Measurements from ENCODE around the gene RPTOR.
A peak's percentile ranks its signal among the peaks of the same experiment; 100 is the strongest.

The RPTOR gene

DNA sequence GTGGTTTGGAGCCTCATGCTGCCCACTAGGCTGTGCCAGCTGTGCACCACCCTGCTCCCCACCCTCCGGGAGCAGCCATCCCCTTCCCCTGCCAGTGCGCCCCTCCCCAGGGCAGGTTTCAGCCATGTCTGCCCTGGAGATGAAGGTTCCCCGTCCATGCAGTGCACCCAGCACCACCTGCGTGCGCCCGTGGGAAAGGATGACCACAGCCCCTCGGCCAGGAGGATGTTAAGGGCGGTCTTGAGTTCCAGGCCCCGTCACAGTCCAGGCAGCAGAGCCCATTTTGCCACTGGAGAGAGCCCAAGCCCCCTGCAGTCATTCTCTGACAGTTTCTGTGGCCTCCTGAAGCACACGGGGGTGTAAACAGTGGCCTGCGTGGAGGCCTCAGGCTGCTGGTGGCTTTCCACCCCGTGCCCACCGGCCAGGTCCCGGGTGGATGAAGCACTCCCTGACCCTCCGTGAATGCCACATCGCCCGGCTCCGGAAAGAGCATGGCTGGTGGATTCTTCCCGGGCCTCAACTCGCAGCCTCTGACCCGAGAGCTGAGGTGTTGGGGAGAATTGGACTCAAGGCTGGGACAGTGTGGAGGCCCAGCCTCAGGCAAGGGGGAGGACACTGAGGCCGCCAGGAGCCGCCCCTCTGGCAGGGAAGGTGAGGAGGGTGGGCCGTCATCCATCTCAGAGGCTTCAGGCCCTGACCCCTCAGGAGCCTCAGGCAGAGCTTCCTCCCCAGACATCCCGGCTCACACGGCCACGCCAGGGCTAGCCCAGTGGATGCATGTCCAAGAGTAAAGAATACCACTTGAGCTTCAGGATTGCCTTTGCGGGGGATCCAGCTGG, 377.3 kb downstream of the RPTOR start:
- DNase-seq: no peak

DNA sequence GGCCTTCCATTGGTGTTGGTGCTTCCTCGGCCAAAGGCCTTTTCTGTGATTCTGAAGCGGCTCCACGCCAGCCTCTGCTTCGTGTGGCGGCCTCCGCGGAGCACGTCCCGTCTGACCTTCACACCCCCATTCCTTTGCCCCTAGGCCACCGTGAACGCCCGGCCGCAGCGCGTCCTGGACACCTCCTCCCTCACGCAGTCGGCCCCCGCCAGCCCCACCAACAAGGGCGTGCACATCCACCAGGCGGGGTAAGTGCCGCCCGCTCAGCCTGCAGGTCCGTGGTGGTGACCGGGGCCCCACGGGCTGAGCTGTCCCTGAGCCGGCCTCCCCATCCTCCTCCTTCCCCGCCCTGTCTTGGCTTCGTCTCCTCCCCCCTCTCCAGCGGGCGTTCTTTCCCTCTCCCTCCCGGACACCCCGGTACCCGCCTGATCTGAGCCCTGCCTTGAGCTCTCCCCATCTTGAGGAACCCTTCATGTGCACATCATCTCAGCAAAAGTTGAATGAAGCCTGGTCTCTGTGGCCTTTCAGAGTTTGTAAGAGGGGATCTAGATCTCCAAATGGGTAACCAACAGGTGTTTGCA, 378.0 kb downstream of the RPTOR start:
- no peak for DNase-seq

DNA sequence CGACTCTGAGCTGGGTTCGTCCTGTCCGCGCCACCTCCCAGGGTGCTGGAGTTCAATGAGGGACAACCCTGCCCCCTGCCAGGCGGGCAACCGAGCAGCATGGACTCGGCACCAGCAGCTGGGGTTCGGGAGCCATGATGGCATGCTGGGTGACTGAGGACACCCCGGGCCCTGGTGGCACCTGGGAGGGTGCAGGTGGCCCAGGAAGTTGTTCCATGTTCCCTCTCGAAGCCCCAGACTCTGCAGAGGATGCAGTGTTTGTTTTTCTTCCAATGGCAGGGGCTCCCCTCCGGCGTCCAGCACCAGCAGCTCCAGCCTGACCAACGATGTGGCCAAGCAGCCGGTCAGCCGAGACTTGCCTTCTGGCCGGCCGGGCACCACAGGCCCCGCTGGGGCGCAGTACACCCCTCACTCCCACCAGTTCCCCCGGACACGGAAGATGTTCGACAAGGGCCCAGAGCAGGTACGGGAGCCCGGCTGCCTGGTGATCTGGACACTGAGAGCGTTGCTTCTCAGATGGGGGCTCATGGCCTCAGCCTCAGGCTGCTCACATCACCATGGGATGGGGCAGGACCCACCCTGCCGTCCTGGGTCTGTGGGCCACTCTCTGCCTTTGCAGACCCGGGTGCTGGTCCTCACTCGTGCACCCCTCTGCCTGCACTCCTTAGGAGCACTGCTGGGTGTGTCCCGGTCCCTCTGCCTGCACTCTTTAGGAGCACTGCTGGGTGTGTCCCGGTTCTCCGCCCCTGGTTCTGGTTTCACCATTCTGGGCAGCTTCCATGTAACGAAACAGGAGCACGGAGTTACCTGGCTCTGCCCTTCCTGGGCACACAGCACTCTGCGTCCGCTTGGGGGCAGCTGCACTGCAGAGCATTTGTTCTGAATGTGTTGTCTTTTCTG, 378.8 kb downstream of the RPTOR start:
- no peak for DNase-seq

DNA sequence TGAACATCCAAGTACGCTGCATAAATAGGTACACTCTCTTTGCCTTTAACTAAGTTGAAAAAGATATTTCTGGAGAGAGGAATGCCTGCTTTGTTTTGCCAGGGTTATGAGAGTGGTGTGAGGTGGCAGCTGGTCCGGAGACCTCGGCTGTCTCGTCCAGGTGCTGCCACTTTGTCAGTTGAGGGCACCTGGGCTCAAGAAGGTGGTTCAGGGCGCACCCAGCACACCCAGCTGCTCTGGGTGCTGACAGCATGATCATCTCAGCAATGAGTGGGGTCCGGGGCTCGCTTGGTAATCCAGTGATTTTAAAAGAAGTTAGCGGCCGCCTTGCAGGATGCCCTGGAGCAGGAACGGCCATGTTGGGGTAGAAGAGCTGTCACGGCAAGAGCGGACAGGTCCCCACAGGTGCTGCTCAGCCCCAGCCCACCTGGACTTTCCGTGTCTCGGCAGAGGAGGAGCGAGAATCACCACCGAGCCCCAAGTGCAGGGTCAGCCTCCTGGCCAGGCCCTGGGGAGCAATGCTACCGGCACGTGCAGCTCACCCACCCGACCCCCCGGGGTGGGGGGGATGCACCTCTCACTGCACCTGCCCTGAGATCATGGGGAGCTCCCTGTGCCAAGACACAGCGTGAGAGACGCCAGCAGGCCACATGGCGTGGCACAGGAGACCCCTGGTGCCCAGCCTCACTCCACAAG, 379.6 kb downstream of the RPTOR start:
- DNase-seq: no peak

DNA sequence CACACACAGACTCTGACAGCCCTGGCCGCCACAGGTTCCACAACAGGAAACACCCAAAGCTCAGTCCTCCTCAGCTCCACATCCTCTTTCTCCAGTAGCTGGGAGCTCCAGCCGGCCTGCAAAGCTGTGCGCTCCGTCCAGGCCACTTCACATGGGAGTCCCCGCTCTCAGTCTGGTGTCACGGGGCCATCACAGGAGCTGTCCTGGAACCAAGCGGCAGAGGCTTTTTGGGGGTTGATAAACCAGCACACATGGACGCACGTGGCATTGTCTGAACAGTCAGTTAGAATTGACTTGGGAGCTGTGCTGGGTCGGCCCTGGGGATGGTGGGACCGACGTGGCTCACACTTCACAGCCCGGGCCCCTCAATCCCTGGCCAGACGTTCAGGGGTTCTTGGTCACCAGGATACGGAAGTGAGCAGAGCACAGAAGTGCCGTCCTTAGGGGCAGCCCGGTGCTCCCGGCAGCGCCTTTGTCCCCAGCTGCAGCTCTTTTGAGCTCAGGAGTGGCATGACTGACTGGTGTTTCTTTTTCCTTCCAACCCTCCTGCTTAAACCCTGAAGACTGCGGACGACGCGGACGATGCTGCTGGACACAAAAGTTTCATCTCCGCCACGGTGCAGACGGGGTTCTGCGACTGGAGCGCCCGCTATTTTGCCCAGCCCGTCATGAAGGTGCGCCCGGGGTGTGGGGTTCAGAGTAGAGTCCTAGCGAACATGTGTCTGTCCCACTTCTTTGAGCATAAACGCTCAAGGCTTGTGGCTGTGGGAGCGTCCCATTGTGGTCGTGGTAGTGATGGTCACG, 380.4 kb downstream of the RPTOR start:
- no peak for DNase-seq

DNA sequence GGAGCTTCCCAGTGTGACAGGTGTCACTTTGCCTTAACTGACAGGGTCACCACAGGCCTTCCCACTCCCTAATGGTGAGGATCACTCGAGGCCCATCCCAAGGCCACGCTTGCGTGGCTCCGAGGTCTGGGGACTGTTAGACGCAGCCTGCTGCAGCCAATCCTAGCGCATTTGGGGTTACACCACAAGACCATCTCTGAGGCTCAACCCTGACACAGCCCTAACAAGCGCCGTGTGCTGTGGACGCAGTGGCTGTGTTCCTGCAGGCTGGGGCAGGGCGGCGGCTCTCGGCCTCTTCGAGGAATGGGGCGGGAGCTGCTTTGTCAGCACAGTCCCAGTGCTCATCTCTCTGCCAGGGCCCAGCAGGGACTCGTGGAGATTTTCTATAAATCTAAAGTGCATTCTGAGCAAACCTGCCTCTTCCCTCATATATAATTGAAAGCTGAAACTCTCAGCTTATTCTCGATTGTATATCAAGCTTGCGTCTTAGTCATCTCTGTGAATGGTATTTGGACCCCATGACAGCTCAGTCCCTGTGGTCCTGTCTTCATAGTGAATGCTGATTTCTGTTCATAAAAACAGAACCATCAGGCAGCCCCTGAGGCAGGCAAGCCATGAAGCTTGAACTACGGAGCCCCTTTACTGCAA, 381.2 kb downstream of the RPTOR start:
- no peak for DNase-seq

DNA sequence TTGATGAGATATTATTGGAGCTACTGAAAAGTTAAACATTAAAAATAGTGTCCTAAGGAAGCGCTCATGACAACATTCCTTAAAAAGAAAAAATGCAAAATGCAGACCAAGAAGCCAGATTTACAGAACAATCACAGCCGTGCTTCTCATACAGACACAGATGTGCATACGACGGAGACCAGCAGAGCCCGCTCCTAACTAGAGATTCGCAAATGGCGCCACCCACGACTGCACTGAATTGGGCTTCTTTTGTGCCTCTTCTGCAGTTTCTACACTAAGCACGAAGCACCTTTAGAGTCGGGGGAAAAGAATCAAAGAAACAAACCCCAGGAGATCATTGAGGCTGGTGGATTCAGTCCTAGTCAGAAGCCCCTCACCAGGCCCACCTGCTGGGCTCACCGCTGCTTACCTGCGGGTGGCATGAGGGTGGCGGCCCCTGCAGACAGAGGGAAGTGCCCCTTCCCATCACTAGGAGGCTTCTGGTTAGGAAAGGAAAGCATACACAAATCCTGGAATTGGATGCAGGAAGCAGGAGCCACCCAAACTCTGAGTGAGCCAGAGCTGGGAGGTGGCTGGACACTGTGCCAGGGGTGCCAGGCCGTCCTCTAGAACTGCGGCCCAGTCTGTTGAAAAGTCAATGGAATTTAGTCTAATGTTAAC, 382.1 kb downstream of the RPTOR start:
- DNase-seq: no peak

DNA sequence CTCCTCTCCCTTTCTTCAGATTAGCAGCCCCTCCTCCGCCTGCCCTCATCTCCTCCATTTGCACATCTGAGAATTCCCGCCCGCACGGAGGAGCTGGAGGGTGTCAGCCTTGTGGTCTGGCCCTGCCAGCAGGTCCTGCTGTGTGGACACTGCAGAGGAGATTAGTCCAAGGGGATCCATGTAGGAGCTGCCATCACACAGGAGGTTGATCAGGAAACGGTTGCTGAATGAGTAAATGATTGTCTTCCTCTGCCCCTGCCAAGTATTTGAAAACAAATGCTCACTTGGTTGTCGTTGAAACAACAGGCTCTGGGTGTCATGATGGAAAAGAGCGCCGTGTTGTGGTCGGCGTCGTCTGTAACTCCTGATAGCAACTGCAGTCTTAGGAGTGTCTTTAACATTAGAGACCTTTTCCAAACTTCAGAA, 383.2 kb downstream of the RPTOR start:
- DNase-seq: no peak

DNA sequence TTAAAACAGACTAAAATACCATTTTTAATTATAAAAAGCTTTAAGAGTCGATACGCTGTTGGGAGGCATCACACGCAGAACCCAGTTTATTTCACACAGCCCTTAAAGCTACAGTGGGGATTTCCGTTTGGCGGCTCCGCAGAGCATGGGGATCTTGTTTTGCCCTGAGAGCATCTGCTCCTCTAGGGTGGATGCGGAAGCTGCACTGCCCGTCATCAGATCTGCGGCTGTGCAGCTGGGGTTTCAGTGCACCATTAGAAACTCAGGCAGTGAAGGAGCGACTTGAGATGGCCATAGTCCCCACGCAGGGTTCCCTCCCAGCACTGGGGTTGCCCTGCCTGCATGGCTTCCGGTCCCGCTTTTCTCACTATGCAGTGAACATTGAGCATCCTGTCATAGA, 384.8 kb downstream of the RPTOR start:
- DNase-seq: no peak

DNA sequence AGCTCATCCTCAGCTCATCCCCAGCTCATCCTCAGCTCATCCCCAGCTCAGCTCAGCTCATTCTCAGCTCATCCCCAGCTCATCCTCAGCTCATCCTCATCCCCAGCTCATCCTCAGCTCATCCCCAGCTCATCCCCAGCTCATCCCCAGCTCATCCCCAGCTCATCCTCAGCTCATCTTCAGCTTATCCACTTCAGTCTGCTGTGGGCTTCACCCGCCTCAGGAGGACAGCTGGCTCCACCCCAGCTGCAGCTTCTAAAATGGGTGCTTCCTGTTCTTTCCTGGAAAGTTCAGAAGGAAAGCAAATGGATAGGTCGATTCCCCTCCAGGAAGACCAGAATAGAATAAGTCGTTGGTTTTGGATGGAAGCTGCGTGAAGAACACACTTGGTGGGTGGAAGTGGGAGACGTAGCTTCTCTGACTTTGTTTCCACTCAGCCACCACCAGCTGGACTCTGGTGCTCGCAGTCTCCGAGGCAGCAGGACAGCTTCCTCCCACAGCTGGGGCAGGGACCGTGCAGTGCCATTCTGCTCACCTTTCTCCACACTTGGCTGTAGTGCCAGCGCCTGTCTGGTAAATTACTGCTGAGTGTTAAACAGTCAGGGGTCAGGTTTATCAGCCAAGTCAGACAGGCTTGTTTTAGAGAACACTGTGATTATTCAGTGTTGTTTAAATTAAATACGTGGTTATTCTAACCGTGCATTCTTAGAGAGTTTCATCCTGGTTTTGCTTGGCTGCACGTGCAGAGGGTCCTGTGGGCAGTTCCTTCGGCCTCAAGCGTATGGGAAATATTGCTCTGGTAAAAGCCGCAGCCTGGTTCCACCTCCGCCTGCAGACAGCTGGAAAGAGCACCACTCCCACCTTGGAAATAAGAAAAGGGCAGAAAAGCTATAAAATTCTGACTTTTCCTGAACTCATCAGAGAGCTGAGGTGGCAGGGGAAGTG, 386.0 kb downstream of the RPTOR start:
- DNase-seq: no peak

DNA sequence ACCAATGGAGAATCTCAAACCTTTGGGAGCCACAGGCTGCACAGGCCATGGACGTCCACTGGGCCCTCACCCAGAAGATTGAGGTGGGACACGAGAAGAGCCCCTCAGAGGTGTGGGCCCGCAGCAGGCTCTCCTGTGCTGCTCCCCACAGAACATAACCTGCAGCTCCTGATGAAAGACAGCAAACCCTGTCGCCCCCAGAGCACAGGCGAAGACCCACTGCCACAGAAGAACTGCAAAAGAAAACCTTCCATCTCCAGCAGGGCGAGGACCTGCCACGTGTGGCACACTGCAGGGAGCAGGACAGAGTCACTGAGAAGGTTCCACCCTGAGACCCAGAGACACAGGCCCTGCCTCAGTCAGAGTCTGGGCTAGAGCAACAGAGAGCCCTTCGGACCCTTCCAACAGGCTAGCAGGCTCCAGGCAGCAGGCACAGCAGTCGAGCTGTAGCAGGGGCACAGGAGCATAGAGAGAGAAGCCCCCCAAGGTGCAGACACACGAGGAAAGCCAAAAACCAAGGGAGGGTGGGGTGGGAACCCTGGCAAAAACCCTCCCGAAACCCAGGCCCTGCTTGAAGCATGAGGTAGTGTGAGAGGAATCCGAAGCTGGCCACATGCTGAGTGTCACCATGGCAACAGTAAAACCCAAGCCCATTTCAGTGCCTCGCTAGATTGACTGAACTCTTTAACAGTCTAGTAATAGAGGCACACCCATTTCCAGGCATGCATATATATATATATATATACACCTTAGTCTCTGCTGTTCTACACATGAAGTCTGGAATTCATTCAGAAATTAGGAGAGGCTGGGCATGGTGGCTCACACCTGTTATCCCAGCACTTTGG, 387.0 kb downstream of the RPTOR start:
- DNase-seq: no peak

DNA sequence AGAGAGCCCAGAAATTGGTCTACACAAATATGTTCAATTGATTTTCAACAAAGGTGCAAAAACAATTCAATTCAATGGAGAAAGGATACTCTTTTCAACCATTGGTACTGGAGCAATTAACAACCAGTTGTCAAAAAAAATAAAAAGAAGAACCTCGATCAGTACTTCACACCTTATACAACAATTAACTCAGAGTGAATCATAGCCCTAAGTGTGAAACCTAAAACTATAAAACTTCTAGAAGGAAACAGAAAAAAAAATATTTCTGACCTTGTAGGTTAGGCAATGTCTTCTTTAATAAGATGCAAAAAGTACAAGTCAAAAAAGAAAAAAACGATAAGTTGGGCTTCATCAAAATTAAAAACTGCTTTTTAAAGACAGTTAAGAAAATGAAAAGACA, 390.9 kb downstream of the RPTOR start:
- DNase-seq: no peak

DNA sequence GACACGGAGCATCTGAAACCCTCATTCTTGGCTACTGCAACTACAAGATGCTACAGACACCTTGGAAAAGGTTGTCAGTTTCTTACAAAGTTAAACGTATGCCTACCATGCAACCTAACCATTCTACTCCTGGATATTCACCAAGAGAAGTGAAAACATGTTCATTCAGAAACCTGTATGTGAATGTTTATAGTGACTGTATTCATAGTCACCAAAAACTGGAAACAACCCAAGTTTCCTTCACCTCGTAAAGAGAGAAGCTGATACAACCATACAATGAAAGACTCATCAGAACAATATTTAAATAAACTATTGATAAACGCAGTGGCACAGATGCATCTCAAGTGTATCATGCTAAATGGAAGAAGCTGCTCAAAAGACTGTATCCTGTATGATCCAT, 391.6 kb downstream of the RPTOR start:
- no peak for DNase-seq

DNA sequence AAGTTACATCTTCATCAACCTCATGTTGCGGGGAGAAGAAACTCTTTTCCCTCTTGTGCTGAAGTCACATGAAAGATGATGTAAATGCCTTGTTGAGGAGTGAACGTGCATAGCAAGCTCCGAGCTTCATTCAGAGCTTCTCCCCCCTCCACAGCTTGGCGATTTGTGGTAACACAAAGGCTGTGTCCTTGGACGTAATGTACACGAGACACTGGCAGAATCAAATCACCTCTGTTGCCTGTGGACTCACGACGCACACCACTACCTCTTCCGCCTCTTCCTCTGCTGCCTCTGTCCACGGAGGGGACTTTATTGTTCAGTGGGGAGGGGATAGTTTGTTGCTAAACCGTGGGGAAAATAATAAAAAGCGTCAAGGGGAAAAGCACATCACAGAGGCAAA, 392.1 kb downstream of the RPTOR start:
- no peak for DNase-seq

DNA sequence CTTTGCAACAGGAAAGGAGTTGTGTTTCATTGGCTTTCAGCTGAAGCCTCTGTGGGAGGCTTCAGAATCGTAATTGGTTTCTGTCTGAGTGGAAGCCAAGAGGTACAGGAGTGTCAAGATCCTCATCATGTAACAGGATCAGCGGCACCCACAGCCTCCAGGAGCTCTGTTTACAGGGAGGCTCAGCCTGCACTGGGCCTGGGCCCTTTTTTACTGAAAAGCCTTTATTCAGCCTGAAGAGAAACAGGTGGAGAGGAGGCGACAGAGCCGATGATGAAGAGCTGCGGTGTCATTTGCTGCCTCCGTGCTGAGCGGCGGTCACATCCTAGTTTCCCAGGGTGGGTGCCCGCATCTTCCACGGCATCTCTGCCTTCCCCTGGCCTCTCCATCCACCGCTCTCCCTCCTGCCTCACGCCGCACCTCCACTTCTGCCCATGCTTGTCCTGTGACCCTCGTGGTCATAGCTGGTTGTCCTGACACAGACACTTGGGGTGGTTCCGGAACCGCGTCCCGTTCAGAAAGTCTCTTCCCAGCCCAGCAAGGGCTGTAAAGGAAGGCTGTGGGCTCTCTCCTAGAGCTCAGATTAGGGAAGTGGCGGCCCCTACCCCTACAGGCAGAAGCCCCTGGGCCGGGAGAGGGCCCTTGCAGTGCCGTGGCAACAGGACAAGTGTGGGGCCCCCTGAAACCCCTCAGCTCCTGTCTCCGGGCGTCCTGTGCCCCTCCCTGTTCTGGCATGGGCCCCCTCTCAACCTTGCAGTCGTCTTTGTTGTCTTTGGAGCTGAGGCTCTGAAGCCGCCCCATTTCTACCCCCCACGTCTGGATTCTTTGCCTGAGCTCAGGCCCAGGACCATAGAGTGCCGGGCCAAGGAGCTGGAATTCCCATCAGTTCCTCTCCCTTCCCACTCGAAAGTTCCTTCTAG, 393.1 kb downstream of the RPTOR start:
- no peak for DNase-seq

DNA sequence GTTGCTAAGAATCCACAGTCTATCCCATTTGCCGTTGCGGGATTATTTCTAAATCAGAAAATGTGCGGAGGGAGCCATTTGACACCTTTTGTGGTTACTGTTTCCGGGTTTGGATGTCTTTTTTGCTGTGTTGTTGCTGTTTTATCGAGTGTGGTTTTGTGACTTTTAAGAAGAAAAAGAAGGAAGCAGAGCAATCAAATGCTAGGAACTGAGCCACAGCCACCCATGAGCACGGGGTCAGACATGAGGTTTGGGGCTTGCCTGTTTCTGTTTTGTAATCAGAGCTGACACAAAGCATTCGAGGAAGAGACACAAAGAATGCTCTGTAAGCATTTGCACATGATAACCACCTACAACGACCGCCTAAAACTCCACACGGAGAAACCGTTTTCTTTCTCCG, 393.9 kb downstream of the RPTOR start:
- DNase-seq: peak; percentile 55 to 93
